ENCODE results near the gene ZNF74.
"Not testable (repeated sequence)": the region's sequence is repeated elsewhere in the genome, so short reads cannot be mapped to it uniquely, and the experiment has no call there.

The ZNF74 gene

GRCh38 chr22:20442485-20443284, 48.7 kb downstream of the ZNF74 start:
- DNase-seq (ENCODE audit: low read depth) = no peak
- TF ChIP-seq CTCF (conservative IDR thresholded peaks at IDR 0.05; ENCODE audit: low read depth, low read length) = no peak
- no peak overlapping the region for H3K4me3 ChIP-seq (ENCODE audit: low read length)

GRCh38 chr22:20444325-20444724, 50.4 kb downstream of the ZNF74 start:
- H3K4me3 ChIP-seq (ENCODE audit: low read length) = no peak overlapping the region
- DNase-seq (ENCODE audit: low read depth) = no peak
- TF ChIP-seq CTCF (conservative IDR thresholded peaks at IDR 0.05; ENCODE audit: low read depth, low read length) = no peak

GRCh38 chr22:20446383-20446970, 52.5 kb downstream of the ZNF74 start:
- no peak for TF ChIP-seq CTCF (conservative IDR thresholded peaks at IDR 0.05; ENCODE audit: low read depth, low read length)
- H3K4me3 ChIP-seq (ENCODE audit: low read length) = no peak overlapping the region
- no peak for DNase-seq (ENCODE audit: low read depth)

GRCh38 chr22:20448630-20449029, 54.7 kb downstream of the ZNF74 start:
- no peak overlapping the region for H3K4me3 ChIP-seq (ENCODE audit: low read length)
- DNase-seq (ENCODE audit: low read depth) = no peak
- no peak for TF ChIP-seq CTCF (conservative IDR thresholded peaks at IDR 0.05; ENCODE audit: low read depth, low read length)

GRCh38 chr22:20449819-20450550, 56.0 kb downstream of the ZNF74 start:
- TF ChIP-seq CTCF (conservative IDR thresholded peaks at IDR 0.05; ENCODE audit: low read depth, low read length) = no peak
- DNase-seq (ENCODE audit: low read depth) = no peak
- no peak overlapping the region for H3K4me3 ChIP-seq (ENCODE audit: low read length)

GRCh38 chr22:20450551-20450906, 56.6 kb downstream of the ZNF74 start:
- no peak for TF ChIP-seq CTCF (conservative IDR thresholded peaks at IDR 0.05; ENCODE audit: low read depth, low read length)
- no peak for DNase-seq (ENCODE audit: low read depth)
- no peak overlapping the region for H3K4me3 ChIP-seq (ENCODE audit: low read length)

GRCh38 chr22:20451129-20451778, 57.3 kb downstream of the ZNF74 start:
- DNase-seq (ENCODE audit: low read depth); H3K4me3 ChIP-seq (ENCODE audit: low read length): not testable (repeated sequence)
